Kasumi-1 (cell line): ENCODE measurements around the gene ANKRD36B.
"Not testable (repeated sequence)": the region's sequence is repeated elsewhere in the genome, so short reads cannot be mapped to it uniquely, and the experiment has no call there.

Experiments
- DNase-seq, 2 experiments: peaks; one replicate each; lab custom pipeline; 2025; lab: John Stamatoyannopoulos, UW

The ANKRD36B gene

GRCh38 chr2:97589598-97590510 is at the start of gene ANKRD36B:
Gene ANKRD36B (minus strand): TSS chr2:97589877. CDS start chr2:97589685, 192 bp downstream.
- not testable (repeated sequence) for DNase-seq

DNA sequence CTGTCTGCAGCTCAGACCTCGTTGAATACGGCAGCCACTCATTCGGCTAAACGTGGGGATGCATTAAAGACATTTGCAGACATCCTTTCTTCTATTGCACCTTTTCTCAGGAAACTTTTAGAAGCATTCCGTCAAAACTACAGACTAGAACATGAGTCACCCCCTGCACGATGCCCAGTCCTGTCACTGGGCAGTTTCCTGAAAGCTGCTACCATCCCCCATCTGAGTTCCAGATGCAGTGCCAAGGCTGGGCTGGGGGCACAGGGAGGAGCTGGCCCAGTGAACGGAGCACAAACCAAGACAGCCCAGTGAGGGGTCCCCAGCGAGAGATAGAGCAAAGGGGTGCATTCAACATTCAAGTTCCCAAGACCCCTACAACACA is 36.4 kb upstream of the ANKRD36B start:
- not testable (repeated sequence) for DNase-seq

- not testable (repeated sequence) for DNase-seq
Measured at GRCh38 chr2:97625354-97626048, 35.8 kb upstream of the ANKRD36B start.

DNA sequence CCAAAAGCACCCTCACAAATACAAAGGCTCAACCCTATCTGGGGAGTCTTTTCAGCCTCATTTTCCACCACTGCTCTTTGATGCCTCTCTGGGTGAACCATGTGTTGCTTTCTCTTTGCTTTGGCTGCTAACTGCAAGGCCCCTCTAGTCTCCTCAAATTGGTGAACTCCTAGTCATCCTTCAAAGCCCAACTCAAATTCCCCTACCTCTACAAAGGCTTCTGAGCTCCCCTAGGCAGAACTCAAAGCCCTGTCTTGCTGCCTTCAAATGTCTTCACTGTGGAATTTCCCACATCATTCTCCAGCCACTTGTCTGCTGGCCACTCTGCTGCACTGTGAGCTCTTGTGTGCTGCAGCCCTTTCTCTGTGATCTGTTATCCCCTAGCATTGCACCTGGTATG is 33.3 kb upstream of the ANKRD36B start:
- DNase-seq: not testable (repeated sequence)

- not testable (repeated sequence) for DNase-seq
Measured at GRCh38 chr2:97620492-97620891, 30.8 kb upstream of the ANKRD36B start.

DNA sequence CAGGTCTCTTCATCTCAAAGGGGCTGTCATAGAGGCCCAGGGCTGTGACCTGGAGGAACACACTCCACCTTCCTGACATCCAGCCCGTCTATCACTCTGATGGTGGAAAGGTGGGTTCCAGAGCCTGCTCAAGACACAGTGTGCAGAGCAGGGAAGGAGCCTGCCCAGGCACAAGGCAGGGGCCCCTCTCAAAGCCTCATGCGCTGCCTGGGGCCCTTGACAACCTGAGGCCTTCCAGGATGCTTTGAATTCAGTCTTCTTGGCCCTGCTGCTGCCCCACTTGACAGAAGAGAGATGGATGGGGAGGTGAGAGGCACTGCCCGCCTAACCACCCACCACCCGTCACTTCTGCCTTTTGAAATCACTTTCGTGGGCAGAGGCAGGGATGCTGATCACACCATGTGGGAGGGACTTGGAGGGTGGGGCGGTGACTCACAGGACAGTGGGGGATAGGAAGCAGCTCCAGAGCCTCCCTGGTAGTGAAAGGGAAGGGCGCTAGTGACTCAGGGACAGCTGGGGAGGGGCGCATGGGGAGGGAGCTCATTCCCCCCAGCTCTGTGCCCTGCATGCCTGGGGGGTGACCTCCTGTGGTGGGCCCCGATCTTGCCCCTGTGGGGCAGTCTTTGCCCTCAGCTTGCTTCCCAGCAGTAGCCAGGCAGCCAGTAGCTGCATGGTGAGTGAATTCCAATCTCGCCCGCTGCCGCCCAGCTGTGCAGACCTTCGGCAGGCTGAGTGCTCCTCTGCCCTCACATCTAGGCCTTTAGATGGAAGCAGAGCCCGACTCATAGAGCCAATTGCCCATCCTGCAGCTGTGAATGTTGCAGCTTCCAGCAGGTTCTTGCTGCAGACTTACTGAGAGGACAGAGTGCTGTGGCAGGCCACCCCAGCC is 29.5 kb upstream of the ANKRD36B start:
- not testable (repeated sequence) for DNase-seq

DNA sequence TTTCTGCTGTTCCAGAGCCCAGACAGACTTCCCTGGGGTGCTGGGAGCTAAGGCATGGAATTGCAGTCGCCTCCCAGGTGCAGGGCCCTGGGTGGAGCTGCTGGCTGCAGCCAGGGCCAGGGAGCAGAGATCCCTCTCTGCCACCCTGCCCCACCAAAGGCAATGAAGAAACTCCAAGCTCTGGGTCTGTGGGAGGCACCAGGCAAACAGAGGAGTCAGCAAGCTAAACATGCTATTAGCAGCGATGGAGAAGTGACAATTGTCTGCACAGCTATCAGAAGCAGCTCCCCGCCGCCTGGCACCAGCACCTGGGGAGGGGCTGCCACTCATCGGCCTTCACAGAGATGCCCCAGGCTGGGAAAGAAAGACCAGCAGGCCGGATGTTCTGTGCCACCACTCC is 28.2 kb upstream of the ANKRD36B start:
- no peak for DNase-seq

DNA sequence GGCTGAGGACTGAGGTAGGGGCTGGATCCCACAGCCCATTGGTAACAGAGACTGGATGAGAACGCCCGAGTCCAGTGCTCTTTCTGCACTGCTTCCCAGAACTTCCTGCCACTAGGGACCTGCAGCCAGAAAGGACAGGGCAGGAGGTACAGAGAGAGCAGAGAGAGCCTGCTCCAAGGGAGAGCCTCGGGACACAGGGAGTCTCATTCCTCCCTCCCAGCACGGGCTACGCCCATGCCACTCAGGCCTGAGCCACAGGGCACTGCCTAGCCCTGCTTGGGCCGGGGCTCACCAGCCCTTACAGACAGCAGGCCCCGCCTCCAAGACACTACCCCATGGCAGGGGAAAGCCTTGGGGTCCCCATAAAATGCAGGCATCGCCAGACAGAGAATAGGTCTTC is 26.1 kb upstream of the ANKRD36B start:
- DNase-seq: not testable (repeated sequence)

- not testable (repeated sequence) for DNase-seq
Measured at GRCh38 chr2:97611895-97612294, 22.2 kb upstream of the ANKRD36B start.

DNA sequence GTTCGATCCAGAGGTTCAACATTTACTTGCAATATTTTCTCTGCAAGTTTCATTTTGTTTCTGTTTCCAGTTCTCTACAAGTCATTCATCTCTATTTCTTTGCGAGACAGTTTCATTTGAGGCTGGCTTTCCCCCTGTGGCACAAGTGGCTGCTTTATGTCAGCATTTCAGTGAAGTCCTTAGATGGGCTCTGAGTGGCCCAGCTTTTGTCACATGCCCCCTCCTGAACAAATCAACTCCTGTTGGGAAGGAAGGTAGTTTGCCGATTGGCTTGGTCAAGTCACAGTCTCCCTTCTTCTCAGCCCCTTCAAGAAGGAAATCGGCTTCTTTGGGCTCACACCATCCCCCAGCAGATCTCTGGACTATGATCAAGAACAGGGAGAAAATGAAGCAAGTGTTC is 19.1 kb upstream of the ANKRD36B start:
- not testable (repeated sequence) for DNase-seq

DNA sequence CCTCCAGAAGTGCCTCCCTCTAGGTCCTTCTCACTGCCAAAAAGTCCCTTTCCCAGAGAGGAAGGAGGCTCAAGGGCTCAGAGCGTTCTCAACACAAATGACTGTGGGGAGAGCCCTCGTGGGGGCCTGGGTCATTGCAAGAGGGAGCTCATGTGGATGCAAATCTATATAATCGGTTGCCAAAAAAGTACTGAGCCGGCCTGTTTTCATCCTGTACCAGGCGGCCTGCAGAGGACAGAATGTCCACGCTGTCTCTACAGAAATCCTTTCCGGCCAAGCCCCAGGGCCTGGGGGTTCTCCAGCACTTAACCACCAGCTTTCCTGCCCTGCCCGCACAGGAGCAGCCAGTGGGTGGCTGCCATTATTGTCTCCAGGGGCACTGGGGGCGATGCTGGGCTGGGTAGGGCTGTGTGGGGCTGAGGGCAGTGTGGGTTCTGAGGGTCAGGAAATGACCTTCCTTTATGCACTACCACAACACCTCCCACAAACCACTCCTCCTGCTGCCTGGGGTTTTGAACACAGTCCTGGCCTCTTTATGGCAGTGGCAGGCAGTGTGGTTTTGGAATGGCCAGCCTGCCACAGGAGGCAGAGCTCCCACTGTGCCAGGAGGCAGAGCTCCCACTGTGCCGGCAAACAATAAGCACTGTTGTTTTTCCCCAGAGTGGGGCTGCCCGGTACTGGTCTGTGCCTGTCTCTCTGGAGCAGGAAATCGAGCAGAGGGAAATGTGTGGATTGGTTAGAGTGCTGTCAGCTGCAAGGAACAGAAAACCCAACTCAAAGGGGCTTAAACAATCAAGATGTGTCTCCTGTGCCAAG is 16.1 kb upstream of the ANKRD36B start:
- not testable (repeated sequence) for DNase-seq

DNA sequence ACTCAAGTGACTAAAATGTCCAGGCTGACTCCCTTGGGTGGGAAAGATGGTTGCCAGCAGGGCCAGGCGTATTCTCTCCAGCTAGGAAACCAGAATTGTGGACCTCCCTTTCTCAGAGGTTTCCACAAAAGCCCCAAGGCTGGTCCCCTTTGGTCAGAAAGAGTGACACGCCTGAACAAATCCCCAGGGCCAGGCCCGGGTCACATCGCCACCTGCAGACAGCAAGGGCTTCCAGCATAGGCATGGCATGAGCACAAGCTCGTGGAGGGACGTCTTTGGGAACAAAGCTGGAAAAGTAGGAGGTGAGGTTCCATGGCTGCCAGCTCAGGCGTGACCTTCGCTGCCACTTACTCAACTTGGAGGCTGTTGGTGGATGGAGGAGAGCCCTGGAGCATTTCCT is 15.4 kb upstream of the ANKRD36B start:
- DNase-seq: not testable (repeated sequence)

DNA sequence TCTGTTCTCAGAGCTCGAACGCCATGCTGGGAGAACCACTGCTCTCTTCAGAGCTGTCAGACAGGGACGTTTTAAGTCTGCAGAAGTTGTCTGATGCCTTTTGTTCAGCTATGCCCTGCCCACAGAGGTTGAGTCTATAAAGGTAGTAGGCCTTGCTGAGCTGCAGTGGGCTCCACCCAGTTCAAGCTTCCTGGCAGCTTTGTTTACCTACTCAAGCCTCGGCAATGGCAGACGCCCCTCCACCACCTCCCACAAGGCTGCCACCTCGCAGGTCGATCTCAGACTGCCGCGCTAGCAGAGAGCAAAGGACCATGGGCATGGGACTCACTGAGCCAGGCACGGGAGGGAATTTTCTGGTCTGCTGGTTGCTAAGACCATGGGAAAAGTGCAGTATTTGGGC is 11.9 kb upstream of the ANKRD36B start:
- not testable (repeated sequence) for DNase-seq

DNA sequence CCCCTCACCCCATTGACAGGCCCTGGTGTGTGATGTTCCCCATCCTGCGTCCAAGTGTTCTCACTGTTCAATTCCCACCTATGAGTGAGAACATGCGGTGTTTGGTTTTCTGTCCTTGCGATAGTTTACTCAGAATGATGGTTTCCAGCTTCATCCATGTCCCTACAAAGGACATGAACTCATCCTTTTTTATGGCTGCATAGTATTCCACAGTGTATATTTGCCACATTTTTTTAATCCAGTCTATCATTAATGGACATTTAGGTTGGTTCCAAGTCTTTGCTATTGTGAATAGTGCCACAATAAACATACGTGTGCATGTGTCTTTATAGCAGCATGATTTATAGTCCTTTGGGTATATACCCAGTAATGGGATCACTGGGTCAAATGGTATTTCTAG is 6.5 kb upstream of the ANKRD36B start:
- not testable (repeated sequence) for DNase-seq

DNA sequence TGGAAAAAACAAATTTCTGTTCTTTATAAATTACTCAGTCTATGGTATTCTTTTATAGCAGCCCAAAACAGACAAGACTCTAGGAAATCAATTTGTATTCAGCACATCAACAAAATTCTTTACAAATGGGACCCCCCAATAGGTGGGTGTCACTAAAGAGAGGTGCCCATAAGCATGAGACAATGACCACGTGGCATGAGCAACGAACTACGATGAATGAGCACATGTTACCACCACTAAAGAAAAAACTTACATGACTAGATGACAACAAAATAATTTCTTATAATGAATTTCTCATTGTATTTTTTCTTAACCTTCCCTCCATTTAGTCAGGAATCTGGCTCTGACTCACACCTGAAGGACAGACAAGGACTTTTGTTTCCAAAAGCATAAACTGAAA is 3.8 kb upstream of the ANKRD36B start:
- DNase-seq: not testable (repeated sequence)

DNA sequence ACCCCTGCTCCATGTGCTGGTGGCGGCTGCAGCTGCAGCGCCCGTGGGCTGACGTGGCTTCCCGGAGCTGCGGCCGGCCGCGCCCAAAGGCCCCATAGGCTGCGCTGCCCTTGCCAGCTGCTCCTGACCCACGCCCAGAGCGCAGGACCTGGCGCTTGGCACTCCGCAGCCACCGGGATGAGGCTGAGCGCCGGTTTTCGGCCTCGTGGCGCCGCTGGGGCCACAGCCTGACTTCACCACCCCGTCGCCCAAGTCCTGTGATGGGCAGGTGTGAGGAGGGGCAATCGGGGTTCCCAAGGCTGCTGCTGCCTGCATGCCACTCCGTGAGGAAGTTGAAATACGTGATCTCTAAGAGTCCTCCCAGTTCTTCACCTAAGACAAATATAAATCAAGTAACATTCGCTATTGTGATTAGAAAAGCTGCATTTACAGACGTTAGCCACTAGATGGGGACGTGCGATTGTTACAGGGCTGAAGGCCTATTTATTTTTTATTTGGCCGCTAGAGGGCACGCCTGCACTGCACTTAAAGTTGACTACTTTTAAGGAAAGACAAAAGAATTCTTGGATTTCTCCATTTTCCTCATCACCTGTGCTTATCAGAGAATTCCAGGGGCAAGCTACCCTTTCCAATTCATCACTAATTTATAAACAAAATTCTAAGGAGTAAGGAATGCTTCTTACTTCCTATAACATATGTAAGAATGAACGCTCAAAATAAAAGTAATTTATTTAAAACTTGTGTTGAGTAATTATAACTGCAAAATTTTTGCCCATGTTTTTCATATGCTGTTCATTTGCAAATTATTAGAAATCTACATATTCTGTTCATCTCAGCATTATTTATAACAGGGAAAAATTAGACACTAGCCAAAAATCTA is 1.1 kb upstream of the ANKRD36B start:
- DNase-seq: not testable (repeated sequence)

DNA sequence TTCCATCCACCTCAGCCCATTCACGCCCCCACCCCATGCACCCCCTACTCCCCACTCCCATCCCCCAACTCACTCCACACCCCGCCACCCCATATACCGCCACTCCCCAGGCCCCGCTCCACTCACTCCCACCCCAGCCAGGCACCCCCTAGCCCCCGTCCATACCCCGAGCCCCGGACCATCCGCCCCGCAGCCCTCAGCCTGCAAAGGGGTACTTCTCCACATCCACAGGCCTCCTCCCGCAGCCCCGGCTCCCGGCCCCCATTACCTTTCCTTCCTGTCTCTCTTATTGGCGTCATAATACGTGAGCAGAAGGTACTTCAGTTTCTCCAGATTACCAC is 450 bp downstream of the ANKRD36B start:
- not testable (repeated sequence) for DNase-seq

DNA sequence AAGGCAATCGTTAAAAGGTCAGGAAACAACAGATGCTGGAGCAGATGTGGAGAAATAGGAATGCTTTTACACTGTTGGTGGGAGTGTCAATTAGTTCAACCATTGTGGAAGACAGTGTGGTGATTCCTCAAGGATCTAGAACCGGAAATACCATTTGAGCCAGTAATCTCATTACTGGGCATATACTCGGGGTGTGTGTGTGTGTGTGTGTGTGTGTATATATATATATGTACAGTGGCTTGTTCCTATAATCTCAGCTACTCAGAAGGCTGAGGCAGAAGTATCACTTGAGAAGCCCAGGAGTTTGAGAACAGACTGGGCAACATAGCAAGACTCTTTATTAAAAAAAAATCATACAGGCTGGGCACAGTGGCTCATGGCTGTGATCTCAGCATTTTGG is 24.0 kb downstream of the ANKRD36B start:
- DNase-seq: not testable (repeated sequence)

DNA sequence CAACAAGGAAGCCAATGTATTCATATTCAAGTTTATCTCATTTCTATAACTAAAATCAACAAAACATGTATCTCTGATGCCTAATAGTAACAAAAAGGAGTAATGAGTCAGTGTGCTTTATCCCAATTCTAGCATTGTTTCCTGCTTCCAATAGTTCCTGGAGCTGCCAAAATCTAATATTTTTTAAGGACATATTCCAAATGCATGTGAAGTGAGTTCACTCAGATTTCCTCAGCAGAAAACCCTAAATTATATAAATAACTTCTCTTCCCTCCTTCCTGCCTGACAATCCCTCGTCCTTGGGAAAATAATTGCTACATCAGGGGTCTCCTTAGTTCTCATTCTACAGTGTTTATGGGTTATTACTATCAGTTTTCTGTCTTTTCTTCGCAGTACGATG is 37.3 kb downstream of the ANKRD36B start:
- DNase-seq: not testable (repeated sequence)

DNA sequence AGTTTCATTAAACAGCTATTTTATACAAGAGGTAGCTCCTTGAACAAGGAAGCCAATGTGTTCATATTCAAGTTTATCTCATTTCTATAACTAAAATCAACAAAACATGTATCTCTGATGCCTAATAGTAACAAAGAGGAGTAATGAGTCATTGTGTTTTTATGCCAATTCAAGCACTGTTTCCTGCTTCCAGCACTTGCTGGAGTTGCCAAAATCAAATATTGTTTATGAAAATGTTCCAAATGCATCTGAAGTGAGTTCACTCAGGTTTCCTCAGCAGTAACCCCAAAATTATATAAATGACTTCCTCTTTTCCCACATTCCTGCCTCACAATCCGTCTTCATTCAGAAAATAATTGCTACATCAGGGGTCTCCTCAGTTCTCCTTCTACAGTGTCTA is 39.2 kb downstream of the ANKRD36B start:
- not testable (repeated sequence) for DNase-seq
